Esophagus (tissue), 2 donors: ENCODE results near the gene CCNE1. TPM values are rescaled to one million over a fixed set of nuclear protein-coding genes. Genes with fewer than 3 reads are reported as not detected.

ENCODE experiments used
- H3K27ac ChIP-seq, 2 donors: one replicate each; pipeline ENCODE4 v1.5.1; 2013; ENCODE audit warnings: low read depth in 2 of 2, mild to moderate bottlenecking in 2 of 2, inconsistent platforms in 1 of 2, low read length in 1 of 2, moderate library complexity in 1 of 2
- H3K27me3 ChIP-seq, 2 donors: one replicate each; pipeline ENCODE4 v1.6.1; 2013; ENCODE audit warnings: low read length in 2 of 2, control low read depth in 1 of 2, mild to moderate bottlenecking in 1 of 2; ENCODE audit not compliant: insufficient read depth in 2 of 2, control insufficient read depth in 1 of 2
- H3K36me3 ChIP-seq, 2 donors: one replicate each; pipeline ENCODE4 v1.6.1; 2013; ENCODE audit warnings: low read length in 1 of 2; ENCODE audit not compliant: control insufficient read depth in 2 of 2, insufficient read depth in 2 of 2
- H3K4me1 ChIP-seq, 2 donors: one replicate each; pipeline ENCODE4 v1.6.1; 2013; ENCODE audit warnings: low read length in 1 of 2; ENCODE audit not compliant: control insufficient read depth in 2 of 2, insufficient read depth in 2 of 2
- H3K4me3 ChIP-seq, 2 donors: one replicate each; pipeline ENCODE4 v1.5.1; 2013; ENCODE audit warnings: low read length in 2 of 2, mild to moderate bottlenecking in 2 of 2, low read depth in 1 of 2, moderate library complexity in 1 of 2
- H3K9me3 ChIP-seq, 2 donors: one replicate each; pipeline ENCODE4 v1.6.1; 2013; ENCODE audit warnings: mild to moderate bottlenecking in 2 of 2, low read depth in 1 of 2, low read length in 1 of 2, moderate library complexity in 1 of 2; ENCODE audit not compliant: control insufficient read depth in 2 of 2, insufficient read depth in 1 of 2
- WGBS, 2 donors: extraction: QIAGEN DNeasy Blood & Tissue Kit; methylation state at CpG; one replicate each; pipeline ENCODE4 v1.1.7; 2013; 5-methylcytosine and 5-hydroxymethylcytosine counted together
- polyA plus RNA-seq, 2 donors: library from polyadenylated mRNA; stranded (reverse); fragments of 200-250 nt; gene quantifications; one replicate each; pipeline ENCODE4 v1.2.3, GENCODE V29; 2013
- donor health status: healthy with polysubstance abuse.
- donor health status: Bipolar disorder and iron deficiency.

Gene CCNE1
- polyA plus RNA-seq, 2 donors: 4.9 to 5.2 TPM

GRCh38 chr19:29867984-29868383, 56.2 kb downstream of the CCNE1 start:
- Histone ChIP-seq H3K27me3 (no peaks in the 10 kb centered on the region), H3K4me3 (no peak overlapping the region), H3K36me3 (no peaks in the 10 kb centered on the region), H3K4me1 (peaks cover 0 to 2% of the 10 kb centered on the region in 2 donors), H3K9me3 (peaks cover 0 to 3% of the 10 kb centered on the region in 2 donors), H3K27ac (no peak overlapping the region)
- 83 to 92% methylated on average over 1 of the region's 1 CpG for WGBS, 2 donors

GRCh38 chr19:29871143-29871542, 59.4 kb downstream of the CCNE1 start:
- no peaks in the 10 kb centered on the region for H3K36me3 ChIP-seq
- H3K4me1 ChIP-seq: peaks cover 5 to 9% of the 10 kb centered on the region in 2 donors
- no peaks in the 10 kb centered on the region for H3K27me3 ChIP-seq
- H3K4me3 ChIP-seq: no peak overlapping the region
- 38 to 41% methylated on average over 2 of the region's 2 CpGs for WGBS, 2 donors
- H3K9me3 ChIP-seq: peaks cover 0 to 3% of the 10 kb centered on the region in 2 donors
- no peak overlapping the region for H3K27ac ChIP-seq

- Histone ChIP-seq H3K4me1 (peaks cover 5 to 9% of the 10 kb centered on the region in 2 donors), H3K9me3 (peaks cover 0 to 3% of the 10 kb centered on the region in 2 donors)
- 10 to 14% methylated on average over 26 to 33 of the region's 33 CpGs for WGBS, 2 donors
Observed at GRCh38 chr19:29872224-29872731, 60.5 kb downstream of the CCNE1 start.

GRCh38 chr19:29873024-29873800, 61.4 kb downstream of the CCNE1 start:
- no peaks in the 10 kb centered on the region for H3K9me3 ChIP-seq
- peak overlapping the region; percentile 14 to 25 for H3K4me3 ChIP-seq
- WGBS, 2 donors: 2% methylated on average over 45 to 77 of the region's 77 CpGs
- H3K4me1 ChIP-seq: peaks cover 5 to 9% of the 10 kb centered on the region in 2 donors
- no peaks in the 10 kb centered on the region for H3K36me3 ChIP-seq
- no peak overlapping the region for H3K27ac ChIP-seq
- no peaks in the 10 kb centered on the region for H3K27me3 ChIP-seq

More at GRCh38 chr19:29872224-29872731, 60.5 kb downstream of the CCNE1 start:
- no peaks in the 10 kb centered on the region for H3K36me3 ChIP-seq
- H3K27ac ChIP-seq: no peak overlapping the region
- peak overlapping the region in 1 of 2 donors; percentile 0 for H3K4me3 ChIP-seq
- H3K27me3 ChIP-seq: no peaks in the 10 kb centered on the region

Other genes with a start within 250 kb of the CCNE1 start
- 10 to 100 TPM; 36.6 to 72.4 TPM for gene POP4, start 205.7 kb upstream of the CCNE1 start, polyA plus RNA-seq
- gene PLEKHF1, start 146.5 kb upstream of the CCNE1 start, polyA plus RNA-seq: 10 to 100 TPM; 15.1 to 33.6 TPM
- gene C19orf12, start 96.7 kb upstream of the CCNE1 start, polyA plus RNA-seq: 1 to 10 TPM; 8.2 to 8.4 TPM
- gene URI1, start 130.2 kb downstream of the CCNE1 start, polyA plus RNA-seq: 10 to 100 TPM; 12.7 to 25.8 TPM